ENCODE results near the gene HDAC4. TPM values are rescaled to one million over a fixed set of nuclear protein-coding genes. Genes with fewer than 3 reads are reported as not detected.
A peak's percentile ranks its signal among the peaks of the same experiment; 100 is the strongest.

The HDAC4 gene
- total and polyA plus RNA-seq, 9 donors: 10.1 to 17.6 (median 13.3) TPM

DNA sequence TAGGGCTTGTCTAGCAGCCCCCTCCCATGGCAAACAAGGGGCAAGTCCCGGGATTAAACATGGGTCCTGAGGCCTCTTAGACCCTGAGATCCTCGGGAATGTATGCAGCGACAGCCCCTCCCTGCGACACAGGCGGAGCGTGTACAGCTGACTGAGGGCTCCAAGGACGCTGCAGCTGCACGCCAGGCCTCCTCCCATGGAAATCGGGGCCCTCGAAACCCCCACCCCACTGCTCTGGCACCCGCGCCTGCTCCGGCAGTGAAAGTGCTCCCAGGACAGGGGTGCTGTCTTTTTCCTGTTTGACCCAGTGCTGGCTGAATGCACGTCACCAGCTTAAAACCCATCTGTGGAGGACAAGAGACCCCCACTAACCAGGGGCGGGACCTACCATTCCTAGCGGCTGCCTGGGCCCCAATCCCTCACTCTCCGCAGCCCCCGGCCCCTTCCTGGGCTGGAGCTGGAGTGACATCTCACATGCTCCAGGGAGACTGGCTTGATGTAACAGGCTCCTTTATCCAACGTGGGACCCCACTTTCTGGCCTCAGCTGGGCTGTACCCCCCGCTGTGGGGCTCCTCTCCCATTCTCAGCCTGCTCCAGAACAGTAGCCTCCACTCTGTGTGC, 305.2 kb downstream of the HDAC4 start:
- 37% methylated on average over 19 of the region's 20 CpGs for WGBS (ENCODE audit: insufficient coverage)
- no peaks in the 10 kb centered on the region for H3K9me3 ChIP-seq (replicated peaks; ENCODE audit: control insufficient read depth, low read depth, low read length)
- H3K36me3 ChIP-seq (ENCODE audit: control insufficient read depth, insufficient read depth, low read length): peaks cover 64% of the 10 kb centered on the region
- no peak overlapping the region for H3K27ac ChIP-seq (ENCODE audit: low read length)
- peaks cover 25% of the 10 kb centered on the region for H3K4me1 ChIP-seq (ENCODE audit: control insufficient read depth, insufficient read depth, low read length)
- no peaks in the 10 kb centered on the region for H3K27me3 ChIP-seq (ENCODE audit: control insufficient read depth, insufficient read depth, low read length)
- H3K4me3 ChIP-seq (ENCODE audit: low read length): no peak overlapping the region
- peak; percentile 66 for DNase-seq

DNA sequence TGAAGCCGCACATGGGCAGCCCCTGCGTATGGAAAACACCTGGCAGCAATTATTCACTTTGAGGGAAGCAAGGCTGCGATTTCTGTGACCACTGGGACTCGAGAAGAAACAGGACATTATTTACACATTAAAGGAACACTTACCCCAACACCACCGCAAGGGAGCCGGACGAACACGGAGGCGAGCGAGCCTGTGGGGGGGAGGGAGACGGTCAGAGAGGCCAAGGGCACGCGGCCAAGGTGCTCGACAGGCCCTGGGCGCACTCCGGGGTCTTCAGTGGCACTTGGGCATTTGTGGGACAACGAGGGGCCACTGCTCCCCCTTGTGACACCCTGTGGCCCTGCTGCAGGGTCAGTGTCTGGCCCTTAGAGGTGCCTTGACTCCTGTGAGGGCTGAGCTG, 306.0 kb downstream of the HDAC4 start:
- Histone ChIP-seq H3K27ac (ENCODE audit: low read length) (no peak overlapping the region), H3K36me3 (ENCODE audit: control insufficient read depth, insufficient read depth, low read length) (peaks cover 58% of the 10 kb centered on the region), H3K4me1 (ENCODE audit: control insufficient read depth, insufficient read depth, low read length) (peaks cover 25% of the 10 kb centered on the region), H3K9me3 (replicated peaks; ENCODE audit: control insufficient read depth, low read depth, low read length) (no peaks in the 10 kb centered on the region), H3K27me3 (ENCODE audit: control insufficient read depth, insufficient read depth, low read length) (no peaks in the 10 kb centered on the region), H3K4me3 (ENCODE audit: low read length) (no peak overlapping the region)
- DNase-seq: no peak
- WGBS (ENCODE audit: insufficient coverage): 37% methylated on average over 9 of the region's 17 CpGs

GRCh38 chr2:239093952-239094351, 306.9 kb downstream of the HDAC4 start:
- no peak overlapping the region for H3K27ac ChIP-seq (ENCODE audit: low read length)
- WGBS (ENCODE audit: insufficient coverage): 65% methylated on average over 10 of the region's 17 CpGs
- no peaks in the 10 kb centered on the region for H3K9me3 ChIP-seq (replicated peaks; ENCODE audit: control insufficient read depth, low read depth, low read length)
- peaks cover 25% of the 10 kb centered on the region for H3K4me1 ChIP-seq (ENCODE audit: control insufficient read depth, insufficient read depth, low read length)
- DNase-seq: no peak
- peaks cover 53% of the 10 kb centered on the region for H3K36me3 ChIP-seq (ENCODE audit: control insufficient read depth, insufficient read depth, low read length)
- no peaks in the 10 kb centered on the region for H3K27me3 ChIP-seq (ENCODE audit: control insufficient read depth, insufficient read depth, low read length)
- H3K4me3 ChIP-seq (ENCODE audit: low read length): no peak overlapping the region

- 76% methylated on average over 3 of the region's 7 CpGs for WGBS (ENCODE audit: insufficient coverage)
- H3K27ac ChIP-seq (ENCODE audit: low read length): no peak overlapping the region
- no peak for DNase-seq
- no peak overlapping the region for H3K4me3 ChIP-seq (ENCODE audit: low read length)
- H3K27me3 ChIP-seq (ENCODE audit: control insufficient read depth, insufficient read depth, low read length): no peaks in the 10 kb centered on the region
- H3K9me3 ChIP-seq (replicated peaks; ENCODE audit: control insufficient read depth, low read depth, low read length): no peaks in the 10 kb centered on the region
- peaks cover 25% of the 10 kb centered on the region for H3K4me1 ChIP-seq (ENCODE audit: control insufficient read depth, insufficient read depth, low read length)
- peaks cover 56% of the 10 kb centered on the region for H3K36me3 ChIP-seq (ENCODE audit: control insufficient read depth, insufficient read depth, low read length)
Observed at GRCh38 chr2:239093542-239093941, 307.3 kb downstream of the HDAC4 start.

DNA sequence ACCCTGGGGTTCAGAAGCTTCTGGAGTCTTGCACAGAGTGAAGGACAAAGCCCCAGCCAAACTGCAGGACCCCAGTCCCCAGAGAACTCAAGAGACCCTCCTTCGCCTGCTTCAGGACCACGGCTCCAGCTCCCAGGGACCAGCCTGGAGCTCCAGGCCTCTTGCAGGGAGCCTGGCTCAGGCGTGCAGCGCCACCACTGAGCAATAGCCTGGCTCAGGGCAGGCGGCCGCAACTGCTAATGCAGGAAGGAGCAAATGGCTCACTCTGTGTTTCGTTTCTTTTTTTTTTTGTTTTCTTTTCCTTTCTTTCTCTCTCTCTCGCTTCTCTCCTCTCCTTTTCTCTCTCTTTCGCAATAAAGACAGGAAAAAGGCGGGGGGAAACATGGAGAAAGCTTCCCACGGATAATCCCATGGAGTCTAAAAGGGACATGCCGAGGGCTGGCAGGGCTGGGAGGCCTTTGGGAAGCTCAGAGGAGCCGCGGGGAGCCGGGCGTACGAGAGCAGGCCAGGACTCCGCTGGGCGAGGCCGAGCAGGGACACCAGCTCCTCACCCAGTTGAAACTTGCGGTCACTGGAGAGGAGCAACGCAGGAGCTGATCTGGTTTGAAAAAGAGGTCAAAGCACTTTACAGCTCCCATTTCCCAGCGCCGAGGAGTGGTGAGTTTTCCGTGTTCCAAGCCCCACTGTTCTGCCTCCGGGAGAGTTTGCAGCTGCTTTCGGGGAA, 308.1 kb downstream of the HDAC4 start:
- Histone ChIP-seq H3K4me1 (ENCODE audit: control insufficient read depth, insufficient read depth, low read length) (peaks cover 25% of the 10 kb centered on the region), H3K9me3 (replicated peaks; ENCODE audit: control insufficient read depth, low read depth, low read length) (no peaks in the 10 kb centered on the region), H3K27me3 (ENCODE audit: control insufficient read depth, insufficient read depth, low read length) (no peaks in the 10 kb centered on the region), H3K36me3 (ENCODE audit: control insufficient read depth, insufficient read depth, low read length) (peaks cover 58% of the 10 kb centered on the region), H3K4me3 (ENCODE audit: low read length) (no peak overlapping the region), H3K27ac (ENCODE audit: low read length) (no peak overlapping the region)
- DNase-seq: no peak
- WGBS (ENCODE audit: insufficient coverage): 82% methylated on average over 22 of the region's 27 CpGs

DNA sequence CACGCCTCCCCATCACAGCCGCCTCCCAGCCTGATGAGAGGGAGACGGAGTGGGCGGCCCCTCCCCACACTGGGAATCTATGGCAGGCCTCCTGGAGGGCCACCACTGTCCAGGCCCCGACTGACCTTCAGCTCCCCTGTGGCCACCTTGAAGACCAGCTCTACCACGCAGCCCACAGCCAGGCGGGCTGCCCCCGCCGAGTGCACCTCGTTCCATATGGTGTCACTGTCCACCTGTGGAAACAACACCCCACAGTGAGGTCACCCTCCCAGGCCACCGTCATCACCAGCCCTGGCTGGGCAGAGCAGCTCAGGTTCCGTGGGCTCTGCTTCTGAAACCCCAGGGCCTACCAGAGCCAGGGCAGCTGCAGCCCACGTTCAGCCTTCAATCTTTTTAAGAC, 310.9 kb downstream of the HDAC4 start:
- no peak overlapping the region for H3K27ac ChIP-seq (ENCODE audit: low read length)
- H3K4me1 ChIP-seq (ENCODE audit: control insufficient read depth, insufficient read depth, low read length): peaks cover 5% of the 10 kb centered on the region
- DNase-seq: no peak
- H3K9me3 ChIP-seq (replicated peaks; ENCODE audit: control insufficient read depth, low read depth, low read length): no peaks in the 10 kb centered on the region
- H3K36me3 ChIP-seq (ENCODE audit: control insufficient read depth, insufficient read depth, low read length): peaks cover 57% of the 10 kb centered on the region
- H3K4me3 ChIP-seq (ENCODE audit: low read length): no peak overlapping the region
- WGBS (ENCODE audit: insufficient coverage): 85% methylated on average over 11 of the region's 13 CpGs
- no peaks in the 10 kb centered on the region for H3K27me3 ChIP-seq (ENCODE audit: control insufficient read depth, insufficient read depth, low read length)

DNA sequence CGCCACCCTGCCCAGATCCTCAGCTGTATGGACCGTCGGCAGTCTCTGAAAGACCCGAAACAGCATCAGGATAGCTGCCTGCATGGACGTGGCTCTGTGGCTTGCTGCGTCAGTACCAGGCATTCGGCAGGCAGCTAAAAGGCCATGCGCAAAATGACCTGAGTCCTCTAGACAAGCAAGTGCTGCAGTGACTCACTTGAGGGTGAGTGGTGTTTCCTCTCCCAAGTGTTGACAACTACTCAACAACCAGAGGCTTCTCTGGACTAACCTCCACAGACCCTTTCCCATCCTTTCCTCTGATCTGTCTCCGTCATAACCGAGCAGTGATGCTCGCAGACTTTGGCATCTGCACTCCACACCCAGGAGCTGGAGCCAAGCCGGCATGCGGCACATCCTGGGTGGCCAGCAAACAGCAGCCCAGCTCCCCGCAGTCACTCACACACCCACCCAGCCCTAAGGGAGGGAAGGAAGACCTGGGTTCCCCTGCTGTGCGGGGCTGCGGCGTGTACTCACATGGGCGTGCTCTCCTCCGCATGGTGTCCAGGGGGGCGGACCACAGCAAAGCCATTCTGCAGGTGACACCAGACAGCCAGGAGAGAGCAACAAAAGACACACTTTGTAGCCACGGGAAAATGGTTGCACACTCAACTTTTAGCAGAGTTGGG, 313.6 kb downstream of the HDAC4 start:
- peaks cover 49% of the 10 kb centered on the region for H3K36me3 ChIP-seq (ENCODE audit: control insufficient read depth, insufficient read depth, low read length)
- H3K9me3 ChIP-seq (replicated peaks; ENCODE audit: control insufficient read depth, low read depth, low read length): no peaks in the 10 kb centered on the region
- peaks cover 3% of the 10 kb centered on the region for H3K4me1 ChIP-seq (ENCODE audit: control insufficient read depth, insufficient read depth, low read length)
- DNase-seq: no peak
- WGBS (ENCODE audit: insufficient coverage): 90% methylated on average over 18 of the region's 21 CpGs
- no peak overlapping the region for H3K4me3 ChIP-seq (ENCODE audit: low read length)
- H3K27me3 ChIP-seq (ENCODE audit: control insufficient read depth, insufficient read depth, low read length): no peaks in the 10 kb centered on the region
- no peak overlapping the region for H3K27ac ChIP-seq (ENCODE audit: low read length)

DNA sequence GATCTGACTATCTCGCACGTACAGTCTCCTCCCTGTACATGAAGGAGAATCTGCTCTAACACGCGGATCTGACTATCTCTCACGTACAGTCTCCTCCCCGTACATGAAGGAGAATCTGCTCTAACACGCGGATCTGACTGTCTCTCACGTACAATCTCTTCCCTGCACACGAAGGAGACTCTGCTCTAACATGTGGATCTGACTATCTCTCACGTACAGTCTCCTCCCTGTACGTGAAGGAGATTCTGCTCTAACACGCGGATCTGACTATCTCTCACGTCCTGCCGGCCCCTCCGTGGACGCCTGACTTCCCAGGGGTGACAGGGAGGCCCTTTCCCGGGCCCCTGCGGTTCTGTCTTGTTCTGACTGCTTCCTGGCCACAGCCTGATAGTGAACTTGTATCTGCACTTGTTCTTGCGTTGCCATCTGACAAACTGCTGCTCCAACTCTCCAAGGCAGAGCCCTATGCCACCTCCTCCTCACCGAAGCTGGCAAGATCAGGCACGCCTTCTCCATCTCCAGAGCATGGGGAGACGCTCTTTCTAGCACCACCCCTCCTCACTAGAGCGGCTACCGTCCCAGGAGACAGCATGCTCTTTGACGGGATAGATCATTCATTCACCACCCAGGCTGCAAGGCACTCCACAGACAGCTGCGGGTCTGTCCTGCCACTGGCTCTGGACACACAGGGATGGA, 314.3 kb downstream of the HDAC4 start:
- Histone ChIP-seq H3K36me3 (ENCODE audit: control insufficient read depth, insufficient read depth, low read length) (peaks cover 54% of the 10 kb centered on the region), H3K27me3 (ENCODE audit: control insufficient read depth, insufficient read depth, low read length) (no peaks in the 10 kb centered on the region), H3K27ac (ENCODE audit: low read length) (no peak overlapping the region), H3K9me3 (replicated peaks; ENCODE audit: control insufficient read depth, low read depth, low read length) (no peaks in the 10 kb centered on the region), H3K4me3 (ENCODE audit: low read length) (no peak overlapping the region), H3K4me1 (ENCODE audit: control insufficient read depth, insufficient read depth, low read length) (peaks cover 3% of the 10 kb centered on the region)
- DNase-seq: no peak
- 83% methylated on average over 27 of the region's 28 CpGs for WGBS (ENCODE audit: insufficient coverage)

DNA sequence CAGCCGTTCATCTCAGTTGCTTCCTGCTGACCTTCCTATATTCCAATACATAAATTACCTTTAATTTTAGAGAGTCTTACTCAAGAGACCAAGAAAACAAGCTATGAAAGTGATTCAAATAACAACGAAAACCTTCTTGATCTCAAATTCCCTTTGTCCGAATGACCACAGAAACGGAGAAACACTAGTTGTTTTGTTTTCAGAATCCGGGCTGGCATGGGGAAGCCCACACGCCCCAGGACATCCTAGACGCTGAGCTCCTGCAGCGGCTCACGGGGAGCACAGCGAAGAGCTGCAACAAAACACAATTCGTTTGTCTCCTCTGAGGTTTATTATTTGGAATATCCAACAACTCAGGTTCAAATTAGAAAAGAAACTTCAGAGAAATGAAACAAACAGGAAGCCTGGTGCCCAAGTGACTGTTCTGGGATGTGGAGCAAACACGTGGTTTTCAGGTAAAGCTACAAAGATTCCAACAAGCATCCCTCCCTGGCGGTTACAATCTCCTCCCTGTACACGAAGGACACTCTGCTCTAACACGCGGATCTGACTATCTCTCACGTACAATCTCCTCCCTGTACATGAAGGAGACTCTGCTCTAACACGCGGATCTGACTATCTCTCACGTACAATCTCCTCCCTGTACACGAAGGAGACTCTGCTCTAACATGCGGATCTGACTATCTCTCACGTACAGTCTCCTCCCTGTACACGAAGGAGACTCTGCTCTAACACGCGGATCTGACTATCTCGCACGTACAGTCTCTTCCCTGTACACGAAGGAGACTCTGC, 315.4 kb downstream of the HDAC4 start:
- Histone ChIP-seq H3K9me3 (replicated peaks; ENCODE audit: control insufficient read depth, low read depth, low read length) (no peaks in the 10 kb centered on the region), H3K4me3 (ENCODE audit: low read length) (no peak overlapping the region), H3K36me3 (ENCODE audit: control insufficient read depth, insufficient read depth, low read length) (peaks cover 58% of the 10 kb centered on the region), H3K27ac (ENCODE audit: low read length) (no peak overlapping the region), H3K4me1 (ENCODE audit: control insufficient read depth, insufficient read depth, low read length) (peaks cover 3% of the 10 kb centered on the region), H3K27me3 (ENCODE audit: control insufficient read depth, insufficient read depth, low read length) (no peaks in the 10 kb centered on the region)
- 87% methylated on average over 16 of the region's 29 CpGs for WGBS (ENCODE audit: insufficient coverage)
- DNase-seq: no peak

All from muscle of leg (tissue), 11 donors.